HL-60/S4 (cell line): ENCODE measurements around the gene ANO8.
"Not testable (repeated sequence)": the region's sequence is repeated elsewhere in the genome, so short reads cannot be mapped to it uniquely, and the experiment has no call there.

ENCODE experiments used
- in situ Hi-C: fragments of 300-500 bp; cut with MboI; formaldehyde crosslinking; loops from 2 replicates; pipeline ENCODE4 v1.14.3; 2022; ENCODE audit warnings: low sequenced_read_pairs

The ANO8 gene, protein sequence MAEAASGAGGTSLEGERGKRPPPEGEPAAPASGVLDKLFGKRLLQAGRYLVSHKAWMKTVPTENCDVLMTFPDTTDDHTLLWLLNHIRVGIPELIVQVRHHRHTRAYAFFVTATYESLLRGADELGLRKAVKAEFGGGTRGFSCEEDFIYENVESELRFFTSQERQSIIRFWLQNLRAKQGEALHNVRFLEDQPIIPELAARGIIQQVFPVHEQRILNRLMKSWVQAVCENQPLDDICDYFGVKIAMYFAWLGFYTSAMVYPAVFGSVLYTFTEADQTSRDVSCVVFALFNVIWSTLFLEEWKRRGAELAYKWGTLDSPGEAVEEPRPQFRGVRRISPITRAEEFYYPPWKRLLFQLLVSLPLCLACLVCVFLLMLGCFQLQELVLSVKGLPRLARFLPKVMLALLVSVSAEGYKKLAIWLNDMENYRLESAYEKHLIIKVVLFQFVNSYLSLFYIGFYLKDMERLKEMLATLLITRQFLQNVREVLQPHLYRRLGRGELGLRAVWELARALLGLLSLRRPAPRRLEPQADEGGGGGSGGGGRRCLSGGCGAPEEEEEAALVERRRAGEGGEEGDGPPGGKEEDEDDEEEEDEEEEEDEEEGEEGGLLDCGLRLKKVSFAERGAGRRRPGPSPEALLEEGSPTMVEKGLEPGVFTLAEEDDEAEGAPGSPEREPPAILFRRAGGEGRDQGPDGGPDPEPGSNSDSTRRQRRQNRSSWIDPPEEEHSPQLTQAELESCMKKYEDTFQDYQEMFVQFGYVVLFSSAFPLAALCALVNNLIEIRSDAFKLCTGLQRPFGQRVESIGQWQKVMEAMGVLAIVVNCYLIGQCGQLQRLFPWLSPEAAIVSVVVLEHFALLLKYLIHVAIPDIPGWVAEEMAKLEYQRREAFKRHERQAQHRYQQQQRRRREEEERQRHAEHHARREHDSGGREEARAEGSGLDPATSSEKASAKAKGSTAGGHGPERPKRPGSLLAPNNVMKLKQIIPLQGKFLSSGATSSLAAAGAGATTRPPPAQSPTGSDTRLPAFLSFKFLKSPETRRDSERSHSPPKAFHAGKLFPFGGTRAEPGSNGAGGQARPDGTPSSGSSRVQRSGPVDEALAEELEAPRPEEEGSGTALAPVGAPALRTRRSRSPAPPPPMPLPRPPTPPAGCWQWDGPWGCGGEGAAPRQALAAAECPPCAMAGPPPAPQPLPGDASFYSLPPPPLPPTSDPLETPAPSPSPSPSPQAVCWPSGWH

DNA sequence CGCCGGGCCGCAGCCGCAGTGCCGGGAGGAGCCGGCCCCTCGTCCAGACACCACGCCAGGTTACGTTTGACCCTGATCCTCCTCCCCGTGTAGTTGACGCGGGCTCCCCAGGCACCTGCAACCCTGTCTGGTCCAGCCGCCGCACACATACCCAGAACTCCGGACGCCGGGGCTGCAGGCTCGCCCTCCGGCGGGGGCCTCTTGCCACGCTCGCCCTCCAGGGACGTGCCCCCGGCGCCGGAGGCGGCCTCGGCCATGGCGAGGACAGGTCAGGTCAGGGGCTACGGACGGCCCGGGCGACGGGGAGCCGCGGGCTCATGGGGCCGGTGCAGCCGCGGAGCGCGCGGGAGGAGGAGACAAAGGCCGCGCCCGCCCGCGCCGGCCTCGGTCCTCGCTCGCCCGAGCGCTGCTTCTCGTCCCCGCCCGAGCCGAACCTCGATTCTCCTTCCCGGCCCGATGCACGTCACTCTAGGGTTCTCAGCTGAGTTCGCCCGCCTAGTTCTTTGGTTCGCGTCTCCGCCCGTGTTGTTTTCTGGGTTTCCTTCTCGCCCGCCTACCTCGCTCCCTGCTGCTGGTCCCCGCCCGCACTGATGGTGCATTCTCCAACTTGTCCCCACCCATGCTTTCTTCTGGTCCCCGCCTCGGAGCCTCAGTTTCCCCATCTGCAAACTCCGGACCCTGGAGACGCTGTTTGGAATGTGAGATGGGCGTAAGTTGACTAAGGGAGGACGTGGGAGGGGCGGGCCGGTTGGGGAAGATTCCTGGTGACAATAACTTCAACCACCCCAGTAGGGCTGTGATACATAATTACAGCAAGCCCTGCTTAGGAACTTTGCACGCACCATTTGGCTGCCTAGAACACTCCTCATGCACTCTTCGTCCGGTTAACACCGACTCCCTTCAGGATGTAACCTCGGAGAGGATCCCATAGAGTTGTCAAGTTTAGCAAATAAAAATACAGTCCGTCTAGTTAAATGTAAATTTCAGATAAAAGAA is at the start of gene ANO8:
TSS of gene ANO8 (minus strand) at position 442 of the 996 bp plus-strand sequence. CDS start at position 257, 185 bp downstream.
- in situ Hi-C loops: no loop called here

DNA sequence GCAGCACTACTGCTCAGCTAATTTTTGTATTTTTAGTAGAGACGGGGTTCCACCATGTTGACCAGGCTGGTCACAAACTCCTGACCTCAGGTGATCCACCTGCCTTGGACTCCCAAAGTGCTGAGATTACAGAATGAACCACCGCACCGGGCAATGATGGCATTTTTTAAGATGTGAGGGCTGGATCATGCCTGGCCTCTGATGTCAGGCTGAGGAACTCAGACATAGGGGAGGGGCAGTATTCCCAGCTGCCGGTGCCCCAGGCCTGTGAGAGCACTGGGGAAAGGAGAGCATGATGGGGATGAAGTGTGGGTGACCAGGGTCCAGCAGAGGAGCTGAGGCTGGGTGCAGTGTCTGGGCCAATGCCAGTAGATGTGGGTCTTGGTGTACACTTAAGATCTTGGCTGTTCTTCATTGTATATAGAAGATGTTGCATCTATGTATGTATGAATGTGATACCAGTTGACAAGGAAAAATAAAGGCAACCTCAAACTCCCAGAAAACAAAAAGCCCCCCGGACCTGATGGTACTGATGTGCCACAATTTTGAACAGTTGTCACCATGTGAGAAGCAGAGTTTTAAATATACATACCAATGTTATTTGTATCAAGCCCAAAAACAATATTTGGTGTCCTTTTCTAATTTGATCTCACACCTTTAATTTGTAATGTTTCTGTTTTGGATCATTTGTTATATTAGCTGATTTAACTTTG is 45.9 kb upstream of the ANO8 start:
- in situ Hi-C loops: no loop called here

DNA sequence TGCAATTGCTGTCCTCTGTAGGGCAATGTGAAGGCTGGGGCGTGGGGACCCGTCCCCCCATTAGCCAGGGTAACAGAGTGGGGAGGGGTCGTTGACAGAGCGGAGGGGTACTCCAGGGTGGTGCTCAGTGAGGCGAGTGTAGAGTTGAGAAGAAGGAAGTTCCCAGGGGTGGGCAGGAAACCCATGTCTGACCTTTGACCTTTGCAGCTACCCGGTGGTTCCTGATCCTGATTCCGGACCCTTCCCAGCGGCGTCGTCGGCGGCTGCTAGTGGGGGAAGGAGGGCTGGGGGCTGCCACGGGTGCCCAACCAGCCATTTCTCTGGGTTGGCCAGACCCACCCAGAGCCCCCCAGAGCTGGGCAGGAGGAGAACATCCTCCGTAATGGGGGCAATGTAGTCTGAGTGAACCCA is 44.6 kb upstream of the ANO8 start:
- in situ Hi-C loops: no loop called here

GRCh38 chr19:17378271-17378670 is 43.6 kb upstream of the ANO8 start:
- in situ Hi-C loops: no loop called here

DNA sequence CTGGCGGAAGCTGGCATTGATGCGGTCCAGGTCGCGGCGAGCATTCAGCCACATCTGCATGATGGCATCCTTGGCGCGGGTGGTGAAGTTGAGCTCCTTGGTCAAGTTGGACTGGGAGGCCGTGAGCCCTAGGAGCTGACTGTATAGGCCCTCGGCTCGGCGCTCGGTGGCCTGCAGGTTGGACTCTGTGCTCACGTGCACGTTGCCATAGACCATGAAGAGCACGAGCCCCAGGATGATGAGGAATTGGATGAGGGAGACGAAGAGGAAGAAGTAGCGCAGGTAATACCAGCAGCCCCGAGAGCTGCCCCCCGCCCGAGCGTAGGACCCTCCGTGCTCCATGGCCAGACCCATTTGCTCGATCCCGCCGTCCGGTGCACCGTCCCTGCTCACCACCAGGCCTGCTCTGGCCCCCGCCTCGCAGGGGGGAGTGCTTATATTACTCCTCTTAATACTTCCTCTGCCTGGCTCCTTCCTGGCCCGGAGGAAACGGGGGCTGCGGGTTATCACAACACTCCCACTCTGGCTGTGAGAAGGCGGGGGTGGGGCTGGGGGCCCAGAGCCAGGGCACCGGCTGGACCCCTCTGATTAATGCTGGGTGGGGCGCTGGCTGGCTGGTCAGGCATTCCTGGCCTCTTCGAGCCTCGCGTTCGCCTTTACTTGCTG is 42.4 kb upstream of the ANO8 start, which contains the start of gene PLVAP:
TSS of gene PLVAP (minus strand) at position 408 of the 666 bp plus-strand sequence. CDS start at position 354, 54 bp downstream.
- in situ Hi-C loops: no loop called here

- in situ Hi-C loops: no loop called here
Observed at GRCh38 chr19:17370026-17370587, 35.5 kb upstream of the ANO8 start.

DNA sequence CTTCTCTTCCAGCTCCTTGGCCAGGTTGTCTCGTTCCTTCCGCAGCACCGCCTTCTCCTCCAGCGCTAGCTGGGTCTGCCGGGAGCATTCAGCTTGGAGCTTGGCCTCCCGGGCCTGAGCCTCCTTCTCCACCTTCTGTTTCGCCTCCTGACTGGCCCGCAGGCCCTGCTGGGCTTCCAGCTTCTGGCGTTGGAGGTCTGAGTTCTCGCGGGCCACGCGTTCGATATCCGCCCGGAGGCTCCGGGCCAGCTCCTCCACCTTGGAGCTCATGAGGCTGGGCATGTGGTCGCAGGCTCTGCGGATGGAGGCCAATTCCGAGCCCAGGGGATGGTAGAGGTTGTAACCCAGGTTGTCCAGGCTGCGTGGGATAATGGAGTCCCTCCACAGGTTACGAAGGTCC is 30.7 kb upstream of the ANO8 start:
- in situ Hi-C loops: no loop called here

DNA sequence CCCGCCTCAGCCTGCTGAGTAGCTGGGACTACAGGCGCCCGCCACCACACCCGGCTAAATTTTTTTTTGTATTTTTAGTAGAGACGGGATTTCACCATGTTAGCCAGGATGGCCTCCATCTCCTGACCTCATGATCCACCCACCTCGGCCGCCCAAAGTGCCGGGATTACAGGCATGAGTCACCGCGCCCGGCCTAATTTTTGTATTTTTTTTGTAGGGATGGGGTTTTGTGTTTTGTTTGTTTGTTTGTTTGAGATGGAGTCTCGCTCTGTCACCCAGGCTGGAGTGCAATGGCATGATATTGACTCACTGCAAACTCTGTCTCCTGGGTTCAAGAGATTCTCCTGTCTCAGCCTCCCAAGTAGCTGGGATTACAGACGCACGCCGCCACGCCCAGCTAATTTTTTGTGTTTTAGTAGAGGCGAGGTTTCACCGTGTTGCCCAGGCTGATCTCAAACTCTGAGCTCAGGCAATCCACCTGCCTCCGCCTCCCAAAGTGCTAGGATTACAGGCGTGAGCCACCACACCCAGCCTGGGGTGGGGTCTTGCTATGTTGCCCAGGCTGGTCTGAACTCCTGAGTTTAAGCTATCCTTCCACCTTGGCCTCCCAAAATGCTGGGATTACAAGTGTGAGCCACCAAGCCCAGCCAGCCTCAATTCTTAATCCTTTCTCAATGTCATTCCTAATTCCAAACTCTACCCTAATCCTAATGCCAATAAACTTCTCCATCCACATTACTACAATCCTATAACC is 29.4 kb upstream of the ANO8 start:
- in situ Hi-C loops: not testable (repeated sequence)

DNA sequence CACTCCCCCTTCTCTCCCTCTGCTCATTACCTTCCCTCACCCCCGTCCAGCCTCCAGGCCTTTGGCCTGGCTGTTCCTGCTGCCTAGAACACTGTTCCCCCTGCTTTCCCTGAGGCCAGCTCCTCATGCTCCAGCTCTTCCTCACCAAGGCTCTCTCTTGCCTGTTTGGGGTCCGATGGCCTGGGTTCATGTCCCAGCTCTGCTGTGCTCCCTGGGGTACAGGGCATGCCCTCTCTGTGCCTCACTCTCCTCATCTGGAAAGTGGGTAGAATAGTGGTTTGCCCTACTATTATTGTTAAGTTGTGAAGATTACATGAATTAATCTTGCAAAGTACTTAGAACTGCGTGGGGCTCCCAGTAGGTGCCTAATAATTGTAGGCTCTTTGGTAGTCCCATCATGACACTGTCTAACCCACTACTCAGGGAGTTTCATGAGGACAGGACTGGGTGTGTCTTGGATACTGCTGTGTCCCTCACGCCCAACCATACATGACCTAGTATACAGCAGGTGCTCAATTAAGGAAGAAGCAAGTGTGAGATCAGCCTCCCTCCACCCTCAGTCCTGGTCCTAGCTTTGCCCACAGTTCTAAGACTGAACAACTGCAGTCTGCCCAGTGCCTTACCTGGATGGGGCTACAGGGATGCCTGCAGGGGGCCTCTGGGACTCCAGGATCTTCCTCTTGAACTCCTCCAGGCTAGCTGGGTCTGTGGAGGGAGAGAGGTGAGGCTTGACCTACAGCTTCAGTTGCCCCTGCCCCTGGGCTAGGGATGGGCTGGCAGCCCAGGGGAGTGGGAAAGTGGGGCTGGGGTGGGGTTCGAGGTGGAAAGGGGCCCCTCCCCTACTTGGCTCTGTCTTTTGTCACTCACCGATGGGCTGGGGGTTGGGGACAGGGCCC is 25.5 kb upstream of the ANO8 start:
- in situ Hi-C loops: no loop called here

GRCh38 chr19:17358395-17358794 is 23.7 kb upstream of the ANO8 start:
- in situ Hi-C loops: no loop called here

DNA sequence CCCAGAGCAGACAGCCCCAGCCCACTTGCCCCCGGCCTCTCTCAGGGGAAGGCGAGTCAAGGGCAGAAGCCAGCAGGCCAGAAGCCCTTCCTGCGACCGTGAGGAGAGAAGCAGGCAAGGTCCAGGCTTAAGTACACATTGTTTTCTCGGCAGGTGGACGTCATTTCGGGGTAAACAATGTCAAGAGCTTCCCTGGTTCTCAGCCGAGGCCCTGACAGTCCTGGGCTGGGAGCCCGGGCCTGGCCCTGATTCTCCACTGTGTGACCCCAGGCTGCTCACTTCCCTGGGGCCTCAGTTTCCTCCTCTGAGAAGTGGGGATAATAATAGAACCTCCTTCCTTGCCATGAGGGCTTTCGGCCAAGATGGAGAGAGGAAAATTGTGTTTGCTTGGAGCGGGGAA is 23.1 kb upstream of the ANO8 start:
- in situ Hi-C loops: no loop called here

DNA sequence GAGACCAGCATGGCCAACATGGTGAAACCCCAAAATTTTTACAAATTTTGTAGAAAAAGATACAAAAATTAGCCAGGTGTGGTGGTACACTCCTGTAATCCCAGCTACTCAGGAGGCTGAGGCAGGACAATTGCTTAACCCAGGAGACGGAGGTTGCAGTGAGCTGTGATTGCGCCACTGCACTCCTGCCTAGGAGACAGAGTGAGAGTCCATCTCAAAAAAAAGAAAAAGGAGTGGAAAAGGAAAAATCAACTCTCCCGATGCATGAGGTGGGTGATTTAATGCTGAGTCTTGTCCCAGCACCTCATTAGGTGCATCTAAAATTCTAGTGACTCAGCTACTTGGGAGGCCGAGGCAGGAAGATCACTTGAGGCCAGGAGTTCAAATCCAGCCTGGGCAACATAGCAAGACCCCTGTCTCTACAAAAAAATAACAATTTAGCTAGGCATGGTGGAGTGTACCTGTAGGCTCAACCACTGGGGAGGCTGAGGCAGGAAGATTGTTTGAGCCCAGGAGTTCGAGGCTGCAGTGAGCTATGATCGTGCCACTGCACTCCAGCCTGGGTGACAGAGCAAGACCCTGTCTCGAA is 22.5 kb upstream of the ANO8 start:
- in situ Hi-C loops: no loop called here

DNA sequence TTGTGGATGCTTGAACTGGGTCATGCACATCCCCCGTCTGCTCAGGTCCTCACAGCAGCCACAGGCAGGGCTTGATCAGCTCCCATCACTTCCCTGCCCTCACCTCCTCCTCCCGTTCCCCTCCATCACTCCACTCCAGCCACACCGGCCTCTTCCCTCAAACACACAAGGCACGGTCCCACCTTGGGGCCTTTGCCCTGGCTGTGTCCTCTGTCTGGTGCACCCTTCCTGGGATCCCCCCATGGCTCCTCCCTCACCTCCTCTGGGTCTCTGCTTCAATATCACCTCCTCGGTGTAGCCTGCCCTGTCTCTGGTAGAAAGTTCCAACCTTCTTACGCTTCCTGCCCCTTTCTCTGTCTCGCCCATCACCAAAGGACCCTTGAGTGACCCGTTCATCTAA is 18.7 kb upstream of the ANO8 start:
- in situ Hi-C loops: no loop called here

DNA sequence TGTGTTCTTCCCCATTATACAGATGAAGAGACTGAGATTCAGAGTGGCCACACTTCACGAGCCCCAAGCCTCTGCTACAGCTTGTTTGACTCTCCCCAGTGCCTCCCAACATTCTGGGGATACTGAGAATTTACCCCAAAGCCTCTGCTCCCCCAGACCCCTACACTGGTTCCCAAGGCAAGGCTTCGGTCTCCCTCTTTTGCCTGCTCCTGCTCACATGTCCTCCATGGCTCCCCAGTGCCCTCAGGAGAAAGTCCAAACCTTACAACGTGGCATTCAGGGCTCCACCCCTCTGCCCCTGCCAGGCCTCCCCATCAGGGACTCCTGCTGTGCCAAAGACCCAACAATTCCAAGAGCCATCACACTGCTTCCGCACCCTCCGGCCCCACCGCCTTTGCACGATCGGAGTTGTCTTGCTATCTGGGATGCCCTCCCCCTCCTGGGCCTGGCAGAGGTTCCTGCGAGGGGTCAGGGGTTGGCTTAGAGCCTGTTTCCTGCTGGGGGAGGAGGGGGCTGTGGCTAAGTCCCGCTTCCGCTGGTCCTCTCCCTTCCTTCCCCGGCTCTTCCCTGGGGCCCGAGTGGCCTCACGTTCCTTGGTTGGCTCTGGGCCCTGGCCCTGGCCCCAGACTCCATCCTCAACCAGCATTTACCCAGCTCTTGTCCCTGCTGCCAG is 18.1 kb upstream of the ANO8 start:
- in situ Hi-C loops: no loop called here

DNA sequence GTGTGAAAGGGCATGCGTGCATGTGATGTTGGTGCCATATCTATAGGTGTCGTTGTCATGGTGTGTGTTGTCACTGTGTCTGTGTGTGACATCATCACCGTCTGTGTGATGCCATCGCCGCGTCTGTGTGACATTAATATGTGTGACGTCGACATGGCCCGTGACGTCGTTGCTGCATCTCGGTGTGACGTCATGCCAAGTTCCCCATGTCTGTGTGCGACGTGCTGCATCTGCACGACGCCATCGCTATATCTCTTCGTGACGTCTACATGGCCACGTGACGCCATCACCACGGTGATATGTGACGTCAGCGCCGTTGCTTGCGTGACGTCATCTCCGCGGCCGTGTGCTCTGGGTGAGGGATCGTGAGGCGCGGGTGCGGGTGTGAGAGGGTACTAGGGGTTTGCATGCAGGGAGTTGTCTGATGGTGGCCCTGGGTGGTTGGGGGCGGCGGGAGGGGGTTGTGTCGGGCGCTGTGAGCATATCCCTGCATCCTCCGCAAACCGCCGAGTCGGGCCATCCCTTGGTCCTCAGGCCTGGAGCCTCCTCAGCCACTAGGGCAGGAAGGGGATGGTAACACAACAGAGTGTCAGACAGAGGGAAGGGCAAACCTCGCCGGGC is 17.3 kb upstream of the ANO8 start:
- in situ Hi-C loops: no loop called here
